Esophagus (tissue), 2 donors: Measurements from ENCODE around the gene DOCK4. TPM values are rescaled to one million over a fixed set of nuclear protein-coding genes. Genes with fewer than 3 reads are reported as not detected.

ENCODE experiments used
- H3K27ac ChIP-seq, 2 donors: one replicate each; pipeline ENCODE4 v1.5.1; 2013; ENCODE audit warnings: low read depth in 2 of 2, mild to moderate bottlenecking in 2 of 2, inconsistent platforms in 1 of 2, low read length in 1 of 2, moderate library complexity in 1 of 2
- H3K27me3 ChIP-seq, 2 donors: one replicate each; pipeline ENCODE4 v1.6.1; 2013; ENCODE audit warnings: low read length in 2 of 2, control low read depth in 1 of 2, mild to moderate bottlenecking in 1 of 2; ENCODE audit not compliant: insufficient read depth in 2 of 2, control insufficient read depth in 1 of 2
- H3K36me3 ChIP-seq, 2 donors: one replicate each; pipeline ENCODE4 v1.6.1; 2013; ENCODE audit warnings: low read length in 1 of 2; ENCODE audit not compliant: control insufficient read depth in 2 of 2, insufficient read depth in 2 of 2
- H3K4me1 ChIP-seq, 2 donors: one replicate each; pipeline ENCODE4 v1.6.1; 2013; ENCODE audit warnings: low read length in 1 of 2; ENCODE audit not compliant: control insufficient read depth in 2 of 2, insufficient read depth in 2 of 2
- H3K4me3 ChIP-seq, 2 donors: one replicate each; pipeline ENCODE4 v1.5.1; 2013; ENCODE audit warnings: low read length in 2 of 2, mild to moderate bottlenecking in 2 of 2, low read depth in 1 of 2, moderate library complexity in 1 of 2
- H3K9me3 ChIP-seq, 2 donors: one replicate each; pipeline ENCODE4 v1.6.1; 2013; ENCODE audit warnings: mild to moderate bottlenecking in 2 of 2, low read depth in 1 of 2, low read length in 1 of 2, moderate library complexity in 1 of 2; ENCODE audit not compliant: control insufficient read depth in 2 of 2, insufficient read depth in 1 of 2
- WGBS, 2 donors: extraction: QIAGEN DNeasy Blood & Tissue Kit; methylation state at CpG; one replicate each; pipeline ENCODE4 v1.1.7; 2013; 5-methylcytosine and 5-hydroxymethylcytosine counted together
- polyA plus RNA-seq, 2 donors: library from polyadenylated mRNA; stranded (reverse); fragments of 200-250 nt; gene quantifications; one replicate each; pipeline ENCODE4 v1.2.3, GENCODE V29; 2013
- donor health status: healthy with polysubstance abuse.
- donor health status: Bipolar disorder and iron deficiency.

DOCK4 gene
- polyA plus RNA-seq, 2 donors = 1.8 to 2.9 TPM

DNA sequence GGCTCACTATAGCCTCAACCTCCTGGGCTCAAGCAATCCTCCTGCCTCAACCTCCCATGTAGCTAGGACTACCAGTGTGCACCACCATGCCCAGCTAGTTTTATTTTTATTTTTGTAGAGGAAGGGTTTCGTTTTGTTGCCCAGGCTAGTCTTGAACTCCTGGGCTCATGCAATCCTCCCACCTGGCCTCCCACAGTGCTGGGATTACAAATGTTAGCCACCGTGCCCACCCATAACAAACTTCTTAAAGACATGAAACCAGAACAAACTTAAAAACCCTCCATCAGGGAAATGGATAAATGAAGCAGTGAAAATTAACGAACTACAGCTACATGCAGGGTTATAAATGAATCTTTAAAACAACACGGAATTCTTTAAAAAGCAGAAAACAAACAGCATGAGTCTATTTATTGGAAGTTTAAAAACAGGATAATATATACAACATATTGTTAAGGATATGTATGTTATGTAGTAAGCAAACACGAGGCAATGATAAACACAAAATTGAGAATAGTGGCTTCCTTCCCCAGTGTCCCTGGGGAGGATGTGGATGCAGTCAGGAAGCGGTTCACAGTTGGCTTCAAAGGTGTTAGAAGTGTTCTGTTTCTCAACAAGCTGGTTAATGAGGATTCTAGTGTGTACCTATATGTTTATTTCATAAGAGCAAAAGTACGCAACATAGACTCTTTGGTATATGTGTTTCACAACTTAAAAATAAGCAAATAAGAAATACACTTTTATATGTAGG, 515.7 kb downstream of the DOCK4 start:
- no peaks in the 10 kb centered on the region for H3K36me3 ChIP-seq
- WGBS, 2 donors = 67 to 70% methylated on average over 7 of the region's 7 CpGs
- H3K27me3 ChIP-seq = no peaks in the 10 kb centered on the region
- no peaks in the 10 kb centered on the region for H3K4me1 ChIP-seq
- no peak overlapping the region for H3K4me3 ChIP-seq
- no peak overlapping the region for H3K27ac ChIP-seq
- H3K9me3 ChIP-seq = no peaks in the 10 kb centered on the region

GRCh38 chr7:111685349-111685748, 520.9 kb downstream of the DOCK4 start:
- Histone ChIP-seq H3K27me3 (no peaks in the 10 kb centered on the region), H3K9me3 (no peaks in the 10 kb centered on the region), H3K4me1 (no peaks in the 10 kb centered on the region), H3K27ac (no peak overlapping the region), H3K36me3 (no peaks in the 10 kb centered on the region), H3K4me3 (no peak overlapping the region)

DNA sequence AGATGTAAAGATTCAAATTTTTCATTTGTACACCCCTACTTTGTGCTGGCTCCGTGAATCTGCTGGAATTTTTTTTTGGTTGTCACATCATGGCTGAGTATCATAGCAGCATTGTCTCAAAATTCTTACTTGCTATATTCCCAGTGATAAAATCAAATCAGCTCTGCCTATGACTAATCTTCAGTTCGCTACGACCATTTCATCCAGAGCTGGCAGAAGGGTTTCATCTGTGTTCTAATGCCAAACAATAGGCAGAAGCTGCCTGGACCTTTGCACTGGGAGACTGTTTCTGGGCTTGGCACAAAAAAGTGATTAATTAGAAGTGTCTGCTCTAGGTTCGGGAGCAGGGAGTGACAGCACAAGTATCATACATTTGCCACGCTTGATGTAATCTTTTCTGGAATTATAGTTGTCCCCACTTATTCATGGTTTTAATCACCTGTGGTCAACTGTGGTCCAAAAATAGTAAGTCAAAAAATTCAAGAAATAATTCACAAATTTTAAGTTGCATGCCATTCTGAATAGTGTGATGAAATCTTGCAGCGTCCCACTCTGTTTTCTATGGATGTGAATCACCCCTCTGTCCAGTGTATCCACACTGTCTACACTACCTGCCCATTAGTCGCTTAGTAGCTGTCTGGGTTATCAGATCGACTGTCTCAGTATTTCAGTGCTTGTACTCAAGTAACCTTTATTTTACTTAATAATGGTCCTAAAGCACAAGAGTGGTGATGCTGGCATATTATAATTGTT, 523.4 kb downstream of the DOCK4 start:
- H3K4me1 ChIP-seq = no peaks in the 10 kb centered on the region
- 72 to 75% methylated on average over 8 of the region's 8 CpGs for WGBS, 2 donors
- H3K27me3 ChIP-seq = no peaks in the 10 kb centered on the region
- no peak overlapping the region for H3K4me3 ChIP-seq
- H3K36me3 ChIP-seq = no peaks in the 10 kb centered on the region
- H3K9me3 ChIP-seq = no peaks in the 10 kb centered on the region
- no peak overlapping the region for H3K27ac ChIP-seq

DNA sequence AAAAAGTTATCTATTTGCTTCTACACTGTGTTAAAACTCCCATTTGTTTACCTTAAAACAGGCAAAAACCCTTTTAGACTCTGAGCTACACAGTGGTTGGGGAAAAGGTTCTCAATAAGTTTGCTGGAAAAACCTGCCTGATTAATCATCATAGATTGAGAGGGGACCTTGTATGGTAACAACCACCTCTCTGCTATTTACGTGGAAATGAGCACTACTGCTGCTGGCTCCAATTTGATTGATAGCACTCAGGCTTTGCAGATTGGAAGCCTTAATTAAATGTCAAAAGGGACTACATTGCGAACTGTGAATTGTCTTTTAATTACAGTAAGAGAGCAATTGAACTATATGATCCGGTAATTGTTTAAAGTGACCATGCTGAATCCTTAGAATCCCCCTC, 525.0 kb downstream of the DOCK4 start:
- Histone ChIP-seq H3K27ac (no peak overlapping the region), H3K27me3 (no peaks in the 10 kb centered on the region), H3K9me3 (no peaks in the 10 kb centered on the region), H3K36me3 (no peaks in the 10 kb centered on the region), H3K4me3 (no peak overlapping the region), H3K4me1 (no peaks in the 10 kb centered on the region)
- WGBS, 2 donors = 81 to 86% methylated on average over 3 of the region's 3 CpGs

- H3K4me1 ChIP-seq = no peaks in the 10 kb centered on the region
Measured at GRCh38 chr7:111678986-111679385, 527.2 kb downstream of the DOCK4 start.

GRCh38 chr7:111678281-111678680, 527.9 kb downstream of the DOCK4 start:
- Histone ChIP-seq H3K36me3 (no peaks in the 10 kb centered on the region), H3K4me1 (no peaks in the 10 kb centered on the region), H3K4me3 (no peak overlapping the region), H3K9me3 (peaks cover 0 to 3% of the 10 kb centered on the region in 2 donors), H3K27ac (no peak overlapping the region), H3K27me3 (no peaks in the 10 kb centered on the region)
- WGBS, 2 donors = 35 to 61% methylated on average over 3 of the region's 3 CpGs

More at GRCh38 chr7:111678986-111679385, 527.2 kb downstream of the DOCK4 start:
- H3K4me3 ChIP-seq = no peak overlapping the region
- H3K9me3 ChIP-seq = peaks cover 0 to 3% of the 10 kb centered on the region in 2 donors
- no peak overlapping the region for H3K27ac ChIP-seq
- H3K36me3 ChIP-seq = no peaks in the 10 kb centered on the region
- WGBS, 2 donors = 42 to 47% methylated on average over 2 of the region's 2 CpGs
- no peaks in the 10 kb centered on the region for H3K27me3 ChIP-seq

DNA sequence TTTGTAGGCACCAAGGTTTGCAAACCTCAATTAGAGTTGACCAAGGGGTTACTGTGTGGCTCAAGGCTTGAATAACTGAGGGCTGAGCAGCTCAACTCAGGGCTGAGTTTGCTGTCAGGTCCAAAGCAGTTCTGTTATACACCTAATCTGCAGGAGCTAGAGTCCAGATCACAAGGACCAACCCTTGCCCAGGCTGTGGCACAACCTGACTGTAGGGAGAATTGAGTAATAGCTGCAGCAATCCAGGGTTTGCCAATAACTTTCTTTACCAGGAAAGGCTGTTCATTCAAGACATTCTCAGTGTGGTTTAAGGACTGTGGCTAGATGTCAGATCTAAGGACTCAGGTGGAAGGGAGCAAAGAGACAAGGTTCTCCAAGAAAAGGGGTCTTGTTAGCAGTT, 528.4 kb downstream of the DOCK4 start:
- no peak overlapping the region for H3K27ac ChIP-seq
- H3K9me3 ChIP-seq = peaks cover 0 to 3% of the 10 kb centered on the region in 2 donors
- no peak overlapping the region for H3K4me3 ChIP-seq
- H3K4me1 ChIP-seq = no peaks in the 10 kb centered on the region
- no peaks in the 10 kb centered on the region for H3K27me3 ChIP-seq
- no peaks in the 10 kb centered on the region for H3K36me3 ChIP-seq

GRCh38 chr7:111676811-111677210, 529.4 kb downstream of the DOCK4 start:
- Histone ChIP-seq H3K4me1 (no peaks in the 10 kb centered on the region), H3K9me3 (peaks cover 0 to 3% of the 10 kb centered on the region in 2 donors), H3K36me3 (no peaks in the 10 kb centered on the region), H3K4me3 (no peak overlapping the region), H3K27me3 (no peaks in the 10 kb centered on the region), H3K27ac (no peak overlapping the region)
- 34 to 54% methylated on average over 2 of the region's 2 CpGs for WGBS, 2 donors
